ENCODE measurements around the gene ZBTB7C. TPM values are rescaled to one million over a fixed set of nuclear protein-coding genes. Genes with fewer than 3 reads are reported as not detected.

Gene ZBTB7C
- total RNA-seq, 1 donor, result 0.09 TPM

GRCh38 chr18:48356151-48356745, 52.9 kb downstream of the ZBTB7C start:
- TF ChIP-seq CTCF (IDR thresholded peaks at IDR 0.05; ENCODE audit: insufficient read depth, low read length), result no peak
- H3K4me3 ChIP-seq (ENCODE audit: low read depth, low read length), result no peak overlapping the region
- DNase-seq (ENCODE audit: low read depth), result no peak

DNA sequence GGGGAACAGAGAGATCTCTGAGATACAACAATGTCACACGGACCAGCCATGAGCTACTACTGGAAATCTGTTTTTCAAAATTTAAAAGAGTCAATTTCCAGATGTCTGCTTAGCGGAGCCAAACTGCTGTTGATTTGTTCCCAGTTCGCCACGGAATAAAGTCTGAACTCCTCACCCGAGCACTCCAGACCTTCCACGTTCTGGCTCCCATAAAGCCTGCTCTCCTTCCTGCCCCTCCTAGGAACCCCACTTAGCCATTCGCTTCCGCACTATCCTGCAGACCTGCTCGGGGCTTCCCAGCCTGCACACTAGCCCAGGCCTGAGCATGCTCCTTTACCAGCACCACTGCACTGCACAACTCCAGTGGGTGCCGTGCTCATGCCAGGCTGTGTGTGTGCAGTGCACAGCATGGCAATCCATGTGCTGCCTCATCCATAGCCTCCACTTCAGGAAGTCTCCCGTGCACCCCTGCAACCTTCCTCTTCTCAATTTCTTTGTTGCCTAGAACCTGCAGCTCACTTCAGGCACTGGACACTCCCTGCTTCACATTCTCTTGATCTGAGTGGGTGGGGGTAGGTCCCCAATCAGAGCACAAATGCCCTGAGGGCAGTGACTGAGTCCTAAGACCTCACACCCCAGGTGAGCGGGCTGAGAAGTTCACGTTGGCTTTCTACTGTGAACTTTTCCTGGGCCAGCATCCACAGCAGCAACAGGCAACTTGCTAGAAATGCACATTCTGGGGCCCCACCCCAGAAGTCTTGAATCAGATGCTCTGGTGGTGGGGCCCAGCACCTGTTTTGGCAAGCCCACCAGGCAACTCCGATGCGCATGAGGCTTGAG, 53.7 kb downstream of the ZBTB7C start:
- no peak overlapping the region for H3K4me3 ChIP-seq (ENCODE audit: low read depth, low read length)
- no peak for TF ChIP-seq CTCF (IDR thresholded peaks at IDR 0.05; ENCODE audit: insufficient read depth, low read length)
- DNase-seq (ENCODE audit: low read depth), result no peak

DNA sequence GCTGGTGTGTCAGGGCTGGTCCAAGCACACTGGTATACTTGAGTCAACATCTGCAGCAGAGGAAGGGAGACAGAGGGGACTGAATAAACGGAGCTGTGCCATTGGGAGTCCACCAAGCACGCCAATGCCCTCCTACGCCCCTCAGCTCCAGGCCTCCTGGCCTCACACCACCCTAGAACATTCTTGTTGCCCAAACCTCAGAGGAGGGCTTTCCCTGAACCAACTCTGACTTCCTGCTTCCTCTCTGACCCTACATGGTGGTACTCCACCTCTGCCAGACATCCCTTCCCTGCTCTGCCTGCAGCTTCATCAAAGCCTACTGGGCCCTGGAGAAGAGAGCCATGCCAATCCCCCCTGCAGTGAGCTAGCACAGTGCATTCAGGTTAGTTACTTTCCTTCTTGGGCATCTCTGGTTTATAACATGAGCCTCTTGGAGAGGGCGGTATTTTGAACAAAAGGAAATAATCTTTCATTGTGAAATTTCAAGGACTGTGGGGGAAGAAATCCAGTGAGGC, 54.4 kb downstream of the ZBTB7C start:
- no peak overlapping the region for H3K4me3 ChIP-seq (ENCODE audit: low read depth, low read length)
- DNase-seq (ENCODE audit: low read depth), result no peak
- no peak for TF ChIP-seq CTCF (IDR thresholded peaks at IDR 0.05; ENCODE audit: insufficient read depth, low read length)

DNA sequence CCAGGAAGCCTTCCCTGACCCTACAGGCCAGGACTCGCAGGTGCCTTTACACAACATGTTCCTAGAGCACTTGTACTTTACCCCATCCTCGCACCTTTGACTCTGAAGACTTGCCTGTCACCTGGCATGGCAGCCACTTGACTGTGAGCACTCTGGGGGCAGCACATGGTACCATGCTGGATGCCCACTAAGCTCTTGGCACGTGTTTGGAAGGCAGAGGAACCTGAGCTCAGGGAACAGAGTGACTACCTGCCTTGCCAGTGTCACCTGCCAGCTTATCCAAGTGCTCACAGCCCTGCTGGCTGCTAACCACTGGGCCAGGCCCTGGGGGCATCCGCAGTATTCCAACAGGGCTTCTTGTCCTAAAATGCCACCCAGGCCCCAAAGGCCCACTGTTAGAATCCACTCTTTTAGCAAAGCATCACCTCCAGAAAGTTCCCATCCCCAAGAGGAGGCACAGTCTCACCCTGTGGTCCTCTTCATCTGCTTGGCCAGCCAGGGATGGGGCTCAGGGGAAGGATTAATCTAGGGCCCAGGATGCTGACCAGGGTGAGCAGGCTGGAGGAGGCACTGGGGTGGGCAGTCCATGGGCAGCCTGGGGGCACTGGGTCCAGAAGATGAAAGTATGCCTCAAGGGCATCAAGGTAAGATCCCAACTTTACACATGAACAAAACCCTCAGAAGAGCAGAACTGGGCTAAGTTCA, 57.0 kb downstream of the ZBTB7C start:
- TF ChIP-seq CTCF (IDR thresholded peaks at IDR 0.05; ENCODE audit: insufficient read depth, low read length), result no peak
- DNase-seq (ENCODE audit: low read depth), result no peak

GRCh38 chr18:48351216-48352050, 57.8 kb downstream of the ZBTB7C start:
- DNase-seq (ENCODE audit: low read depth), result no peak
- no peak overlapping the region for H3K4me3 ChIP-seq (ENCODE audit: low read depth, low read length)
- TF ChIP-seq CTCF (IDR thresholded peaks at IDR 0.05; ENCODE audit: insufficient read depth, low read length), result no peak

More for the DNA sequence above, 57.0 kb downstream of the ZBTB7C start:
- H3K4me3 ChIP-seq (ENCODE audit: low read depth, low read length), result no peak overlapping the region

GRCh38 chr18:48348739-48349138, 60.4 kb downstream of the ZBTB7C start:
- no peak for DNase-seq (ENCODE audit: low read depth)
- H3K4me3 ChIP-seq (ENCODE audit: low read depth, low read length), result no peak overlapping the region
- TF ChIP-seq CTCF (IDR thresholded peaks at IDR 0.05; ENCODE audit: insufficient read depth, low read length), result no peak
